ENCODE measurements around the gene COPS3.

DNA sequence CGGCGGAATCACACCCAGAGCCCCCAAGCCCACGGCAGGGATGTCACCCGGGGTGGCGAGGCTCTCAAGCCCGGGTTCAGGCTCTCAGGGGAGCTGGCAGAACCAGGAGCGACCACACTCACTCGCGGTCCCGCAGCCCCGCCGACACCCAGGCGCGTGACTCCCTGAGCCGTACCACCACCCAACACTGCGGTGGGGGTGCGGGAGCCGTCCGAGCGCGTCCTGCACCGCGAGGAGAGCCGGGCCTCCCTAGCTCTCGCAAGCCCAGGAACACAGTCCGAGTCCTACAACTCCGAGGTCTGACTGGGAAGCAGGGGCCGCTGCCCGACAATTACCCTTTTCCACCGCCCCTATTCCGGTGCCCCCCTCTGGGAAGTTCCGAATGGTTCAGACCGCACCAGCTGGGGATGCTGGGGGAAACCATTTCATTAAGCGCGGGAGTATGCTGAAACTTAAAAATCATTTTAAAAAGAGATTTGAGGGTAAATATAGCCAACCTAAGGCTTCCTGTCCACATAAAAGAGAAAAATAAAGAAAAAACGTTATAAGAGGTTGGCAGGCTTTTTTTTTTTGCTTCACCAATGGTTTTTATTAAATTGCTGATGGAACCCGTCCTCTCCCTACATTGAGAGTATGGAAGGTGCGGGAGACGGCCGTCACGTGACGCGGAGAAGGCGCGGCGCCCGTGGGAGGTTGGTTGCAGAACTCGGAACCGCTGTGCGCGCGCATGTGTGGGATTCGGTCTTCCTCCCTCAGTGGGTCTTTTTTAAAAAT, 43.8 kb downstream of the COPS3 start, which contains the start of gene FLCN:
- TF ChIP-seq TAF1 (IDR thresholded peaks at IDR 0.05; ENCODE audit: low read depth) (peak; percentile 93), NFIC (IDR thresholded peaks at IDR 0.05) (0 out of 2 replicates have a peak, but pooled peaks have one; percentile 5), FOXM1 (IDR thresholded peaks at IDR 0.05; ENCODE audit: borderline replicate concordance, low read depth) (peak; percentile 77; the same call in 1 of the 2 replicates), EGR1 (IDR thresholded peaks at IDR 0.05) (peak; percentile 55; the same call in 1 of the 2 replicates), YY1 (IDR thresholded peaks at IDR 0.05; ENCODE audit: low read depth) (no peak), TCF12 (IDR thresholded peaks at IDR 0.05; ENCODE audit: low read depth) (peak; percentile 19), RAD21 (IDR thresholded peaks at IDR 0.05; ENCODE audit: low read depth) (no peak), CREB1 (IDR thresholded peaks at IDR 0.05; ENCODE audit: low read depth) (no peak), CEBPB (IDR thresholded peaks at IDR 0.05) (no peak), EP300 (IDR thresholded peaks at IDR 0.05; ENCODE audit: borderline replicate concordance) (peak; percentile 74; the same call in 1 of the 2 replicates)
- TF ChIP-seq, protein P1, sequence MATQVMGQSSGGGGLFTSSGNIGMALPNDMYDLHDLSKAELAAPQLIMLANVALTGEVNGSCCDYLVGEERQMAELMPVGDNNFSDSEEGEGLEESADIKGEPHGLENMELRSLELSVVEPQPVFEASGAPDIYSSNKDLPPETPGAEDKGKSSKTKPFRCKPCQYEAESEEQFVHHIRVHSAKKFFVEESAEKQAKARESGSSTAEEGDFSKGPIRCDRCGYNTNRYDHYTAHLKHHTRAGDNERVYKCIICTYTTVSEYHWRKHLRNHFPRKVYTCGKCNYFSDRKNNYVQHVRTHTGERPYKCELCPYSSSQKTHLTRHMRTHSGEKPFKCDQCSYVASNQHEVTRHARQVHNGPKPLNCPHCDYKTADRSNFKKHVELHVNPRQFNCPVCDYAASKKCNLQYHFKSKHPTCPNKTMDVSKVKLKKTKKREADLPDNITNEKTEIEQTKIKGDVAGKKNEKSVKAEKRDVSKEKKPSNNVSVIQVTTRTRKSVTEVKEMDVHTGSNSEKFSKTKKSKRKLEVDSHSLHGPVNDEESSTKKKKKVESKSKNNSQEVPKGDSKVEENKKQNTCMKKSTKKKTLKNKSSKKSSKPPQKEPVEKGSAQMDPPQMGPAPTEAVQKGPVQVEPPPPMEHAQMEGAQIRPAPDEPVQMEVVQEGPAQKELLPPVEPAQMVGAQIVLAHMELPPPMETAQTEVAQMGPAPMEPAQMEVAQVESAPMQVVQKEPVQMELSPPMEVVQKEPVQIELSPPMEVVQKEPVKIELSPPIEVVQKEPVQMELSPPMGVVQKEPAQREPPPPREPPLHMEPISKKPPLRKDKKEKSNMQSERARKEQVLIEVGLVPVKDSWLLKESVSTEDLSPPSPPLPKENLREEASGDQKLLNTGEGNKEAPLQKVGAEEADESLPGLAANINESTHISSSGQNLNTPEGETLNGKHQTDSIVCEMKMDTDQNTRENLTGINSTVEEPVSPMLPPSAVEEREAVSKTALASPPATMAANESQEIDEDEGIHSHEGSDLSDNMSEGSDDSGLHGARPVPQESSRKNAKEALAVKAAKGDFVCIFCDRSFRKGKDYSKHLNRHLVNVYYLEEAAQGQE (IDR thresholded peaks at IDR 0.05; ENCODE audit: low read depth), result no peak
- TF ChIP-seq, protein P2, sequence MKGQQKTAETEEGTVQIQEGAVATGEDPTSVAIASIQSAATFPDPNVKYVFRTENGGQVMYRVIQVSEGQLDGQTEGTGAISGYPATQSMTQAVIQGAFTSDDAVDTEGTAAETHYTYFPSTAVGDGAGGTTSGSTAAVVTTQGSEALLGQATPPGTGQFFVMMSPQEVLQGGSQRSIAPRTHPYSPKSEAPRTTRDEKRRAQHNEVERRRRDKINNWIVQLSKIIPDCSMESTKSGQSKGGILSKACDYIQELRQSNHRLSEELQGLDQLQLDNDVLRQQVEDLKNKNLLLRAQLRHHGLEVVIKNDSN (IDR thresholded peaks at IDR 0.05), result peak; percentile 98
